BLaER1 treated with 17β-estradiol and CSF1 and Interleukin-3, amounts not matched to agents 10 nM and 100 nM (cell line): ENCODE data around the gene TK2.

Source experiments
- H3K27ac ChIP-seq, 11 experiments: shearing (Covaris generic); formaldehyde crosslinking; 2 replicates each; pipeline ENCODE4 v1.8.1; 2022
- H3K27me3 ChIP-seq, 11 experiments: shearing (Covaris generic); formaldehyde crosslinking; 2 replicates each; pipeline ENCODE4 v1.8.1; 2022
- H3K36me3 ChIP-seq, 11 experiments: shearing (Covaris generic); formaldehyde crosslinking; 2 replicates each; pipeline ENCODE4 v1.8.1; 2022
- H3K4me1 ChIP-seq, 10 experiments: shearing (Covaris generic); formaldehyde crosslinking; 2 replicates each; pipeline ENCODE4 v1.8.1; 2022
- H3K4me2 ChIP-seq, 11 experiments: shearing (Covaris generic); formaldehyde crosslinking; 2 replicates each; pipeline ENCODE4 v1.8.1; 2022
- H3K4me3 ChIP-seq, 10 experiments: shearing (Covaris generic); formaldehyde crosslinking; 2 replicates each; pipeline ENCODE4 v1.8.1; 2022
- H3K9ac ChIP-seq, 11 experiments: shearing (Covaris generic); formaldehyde crosslinking; 2 replicates each; pipeline ENCODE4 v1.8.1; 2022
- H3K9me3 ChIP-seq, 11 experiments: shearing (Covaris generic); formaldehyde crosslinking; replicated peaks in 1 of 11; 2 replicates each; pipeline ENCODE4 v1.8.1; 2022
- H4K20me1 ChIP-seq, 11 experiments: shearing (Covaris generic); formaldehyde crosslinking; 2 replicates each; pipeline ENCODE4 v1.8.1; 2022
- Cebpa-rat ChIP-seq, 11 experiments: shearing (Covaris generic); IDR thresholded peaks; 2 replicates each; pipeline ENCODE4 v1.8.1; 2022

Gene TK2

GRCh38 chr16:66578651-66579531, 29.0 kb upstream of the TK2 start, which contains the start of gene CMTM2:
Gene CMTM2, plus strand, starts transcription at chr16:66579463. Its CDS starts 145 bp downstream, at chr16:66579608.
- Histone ChIP-seq H3K9ac (peak within 1 kb of the TSS; percentile 42 to 76 (median 68); a peak in 21 of 22 replicates), H3K27ac (peak within 1 kb of the TSS in 9 of 11 experiments; percentile 12 to 90 (median 77); a peak in 18 of 22 replicates), H3K27me3 (peaks cover 0 to 25% (median 0%) of the 10 kb centered on the region in 11 experiments; a peak in 8 of 22 replicates), H3K4me1 (peaks cover 66 to 96% (median 91%) of the 10 kb centered on the region in 10 experiments), H3K4me2 (peak within 1 kb of the TSS; percentile 87 to 97 (median 93)), H4K20me1 (no peaks in the 10 kb centered on the region), H3K9me3 (no peaks in the 10 kb centered on the region), H3K4me3 (peak within 1 kb of the TSS; percentile 37 to 65 (median 52)), H3K36me3 (peaks cover 0 to 12% (median 0%) of the 10 kb centered on the region in 11 experiments; a peak in 2 of 22 replicates)
- TF ChIP-seq Cebpa-rat (IDR thresholded peaks at IDR 0.05): no peak

GRCh38 chr16:66576296-66576695, 26.4 kb upstream of the TK2 start:
- TF ChIP-seq Cebpa-rat (IDR thresholded peaks at IDR 0.05): no peak
- Histone ChIP-seq H3K4me3 (no peak overlapping the region), H3K36me3 (peaks cover 0 to 17% (median 4%) of the 10 kb centered on the region in 11 experiments; a peak in 9 of 22 replicates), H3K27me3 (peaks cover 0 to 25% (median 0%) of the 10 kb centered on the region in 11 experiments; a peak in 8 of 22 replicates), H4K20me1 (no peaks in the 10 kb centered on the region), H3K9me3 (no peaks in the 10 kb centered on the region), H3K4me2 (peak overlapping the region in 9 of 11 experiments; percentile 2 to 97 (median 90); a peak in 11 of 22 replicates), H3K9ac (no peak overlapping the region), H3K4me1 (peaks cover 67 to 90% (median 83%) of the 10 kb centered on the region in 10 experiments), H3K27ac (no peak overlapping the region)

- peaks cover 67 to 90% (median 82%) of the 10 kb centered on the region in 10 experiments for H3K4me1 ChIP-seq
- TF ChIP-seq Cebpa-rat (IDR thresholded peaks at IDR 0.05): no peak
Measured at GRCh38 chr16:66575060-66575459, 25.1 kb upstream of the TK2 start.

GRCh38 chr16:66574531-66574930, 24.6 kb upstream of the TK2 start:
- Histone ChIP-seq H3K27me3 (peaks cover 0 to 22% (median 0%) of the 10 kb centered on the region in 11 experiments; a peak in 8 of 22 replicates), H3K9ac (no peak overlapping the region), H4K20me1 (no peaks in the 10 kb centered on the region), H3K9me3 (no peaks in the 10 kb centered on the region), H3K36me3 (peaks cover 0 to 35% (median 19%) of the 10 kb centered on the region in 11 experiments; a peak in 13 of 22 replicates), H3K4me3 (no peak overlapping the region), H3K27ac (no peak overlapping the region), H3K4me2 (peak overlapping the region in 8 of 11 experiments; percentile 7 to 59 (median 28); a peak in 11 of 22 replicates), H3K4me1 (peaks cover 69 to 90% (median 81%) of the 10 kb centered on the region in 10 experiments)
- TF ChIP-seq Cebpa-rat (IDR thresholded peaks at IDR 0.05): no peak

More at GRCh38 chr16:66575060-66575459, 25.1 kb upstream of the TK2 start:
- Histone ChIP-seq H3K36me3 (peaks cover 0 to 30% (median 16%) of the 10 kb centered on the region in 11 experiments; a peak in 13 of 22 replicates), H3K27me3 (peaks cover 0 to 25% (median 0%) of the 10 kb centered on the region in 11 experiments; a peak in 8 of 22 replicates), H3K4me2 (peak overlapping the region in 3 of 11 experiments; percentile 1 to 29 (median 28); a peak in 4 of 22 replicates), H3K4me3 (no peak overlapping the region), H4K20me1 (no peaks in the 10 kb centered on the region), H3K27ac (no peak overlapping the region), H3K9ac (no peak overlapping the region), H3K9me3 (no peaks in the 10 kb centered on the region)

GRCh38 chr16:66574081-66574480, 24.2 kb upstream of the TK2 start:
- no peak overlapping the region; a peak in 1 of 22 replicates for H3K27ac ChIP-seq
- peaks cover 0 to 40% (median 19%) of the 10 kb centered on the region in 11 experiments; a peak in 13 of 22 replicates for H3K36me3 ChIP-seq
- H3K4me1 ChIP-seq: peaks cover 69 to 90% (median 78%) of the 10 kb centered on the region in 10 experiments
- H3K4me3 ChIP-seq: no peak overlapping the region
- H3K9me3 ChIP-seq: no peaks in the 10 kb centered on the region
- peak overlapping the region in 9 of 11 experiments; percentile 7 to 59 (median 28); a peak in 10 of 22 replicates for H3K4me2 ChIP-seq
- 0 out of 22 replicates have a peak, but pooled peaks cover 0 to 3% (median 0%) of the 10 kb centered on the region in 11 experiments for H4K20me1 ChIP-seq
- TF ChIP-seq Cebpa-rat (IDR thresholded peaks at IDR 0.05): no peak
- peaks cover 0 to 18% (median 0%) of the 10 kb centered on the region in 11 experiments; a peak in 8 of 22 replicates for H3K27me3 ChIP-seq
- H3K9ac ChIP-seq: no peak overlapping the region

GRCh38 chr16:66572356-66572755, 22.4 kb upstream of the TK2 start:
- no peak overlapping the region for H3K4me3 ChIP-seq
- H4K20me1 ChIP-seq: peaks cover 0 to 10% (median 0%) of the 10 kb centered on the region in 11 experiments; a peak in 1 of 22 replicates
- TF ChIP-seq Cebpa-rat (IDR thresholded peaks at IDR 0.05): no peak
- H3K27ac ChIP-seq: peak overlapping the region in 7 of 11 experiments; percentile 14 to 60 (median 18); a peak in 9 of 22 replicates
- H3K9ac ChIP-seq: peak overlapping the region in 1 of 11 experiments; percentile 20; a peak in 2 of 22 replicates
- H3K4me1 ChIP-seq: peaks cover 53 to 79% (median 65%) of the 10 kb centered on the region in 10 experiments
- H3K27me3 ChIP-seq: peaks cover 0 to under 1% (median 0%) of the 10 kb centered on the region in 11 experiments; a peak in 1 of 22 replicates
- H3K4me2 ChIP-seq: peak overlapping the region; percentile 39 to 77 (median 61)
- H3K9me3 ChIP-seq: peaks cover 0 to 1% (median 0%) of the 10 kb centered on the region in 11 experiments; a peak in 2 of 22 replicates
- H3K36me3 ChIP-seq: peaks cover 5 to 57% (median 28%) of the 10 kb centered on the region in 11 experiments; a peak in 18 of 22 replicates

- peak overlapping the region in 2 of 11 experiments; percentile 6 to 39; a peak in 4 of 22 replicates for H3K27ac ChIP-seq
- H3K27me3 ChIP-seq: no peaks in the 10 kb centered on the region
- H3K4me3 ChIP-seq: no peak overlapping the region
Measured at GRCh38 chr16:66569827-66570405, 20.0 kb upstream of the TK2 start.

GRCh38 chr16:66569131-66569530, 19.2 kb upstream of the TK2 start:
- Histone ChIP-seq H3K9me3 (peaks cover 0 to 15% (median 12%) of the 10 kb centered on the region in 11 experiments; a peak in 16 of 22 replicates), H3K4me2 (peak overlapping the region in 4 of 11 experiments; percentile 27 to 61 (median 51); a peak in 6 of 22 replicates), H4K20me1 (peaks cover 0 to 38% (median 10%) of the 10 kb centered on the region in 11 experiments; a peak in 9 of 22 replicates), H3K4me3 (no peak overlapping the region), H3K27me3 (no peaks in the 10 kb centered on the region), H3K27ac (peak overlapping the region in 2 of 11 experiments; percentile 2 to 23; a peak in 1 of 22 replicates), H3K36me3 (peaks cover 34 to 77% (median 60%) of the 10 kb centered on the region in 11 experiments), H3K4me1 (peaks cover 30 to 62% (median 48%) of the 10 kb centered on the region in 10 experiments), H3K9ac (no peak overlapping the region)
- TF ChIP-seq Cebpa-rat (IDR thresholded peaks at IDR 0.05): no peak

More at GRCh38 chr16:66569827-66570405, 20.0 kb upstream of the TK2 start:
- Histone ChIP-seq H3K4me1 (peaks cover 38 to 64% (median 55%) of the 10 kb centered on the region in 10 experiments), H3K9me3 (peaks cover 0 to 15% (median 12%) of the 10 kb centered on the region in 11 experiments; a peak in 16 of 22 replicates), H4K20me1 (peaks cover 0 to 31% (median 9%) of the 10 kb centered on the region in 11 experiments; a peak in 8 of 22 replicates), H3K9ac (no peak overlapping the region), H3K36me3 (peaks cover 27 to 72% (median 52%) of the 10 kb centered on the region in 11 experiments), H3K4me2 (peak overlapping the region in 7 of 11 experiments; percentile 31 to 65 (median 54); a peak in 8 of 22 replicates)
- no peak for TF ChIP-seq Cebpa-rat (IDR thresholded peaks at IDR 0.05)
